Measurements from ENCODE around the gene IGF1R.
A peak's percentile ranks its signal among the peaks of the same experiment; 100 is the strongest.

The IGF1R gene

DNA sequence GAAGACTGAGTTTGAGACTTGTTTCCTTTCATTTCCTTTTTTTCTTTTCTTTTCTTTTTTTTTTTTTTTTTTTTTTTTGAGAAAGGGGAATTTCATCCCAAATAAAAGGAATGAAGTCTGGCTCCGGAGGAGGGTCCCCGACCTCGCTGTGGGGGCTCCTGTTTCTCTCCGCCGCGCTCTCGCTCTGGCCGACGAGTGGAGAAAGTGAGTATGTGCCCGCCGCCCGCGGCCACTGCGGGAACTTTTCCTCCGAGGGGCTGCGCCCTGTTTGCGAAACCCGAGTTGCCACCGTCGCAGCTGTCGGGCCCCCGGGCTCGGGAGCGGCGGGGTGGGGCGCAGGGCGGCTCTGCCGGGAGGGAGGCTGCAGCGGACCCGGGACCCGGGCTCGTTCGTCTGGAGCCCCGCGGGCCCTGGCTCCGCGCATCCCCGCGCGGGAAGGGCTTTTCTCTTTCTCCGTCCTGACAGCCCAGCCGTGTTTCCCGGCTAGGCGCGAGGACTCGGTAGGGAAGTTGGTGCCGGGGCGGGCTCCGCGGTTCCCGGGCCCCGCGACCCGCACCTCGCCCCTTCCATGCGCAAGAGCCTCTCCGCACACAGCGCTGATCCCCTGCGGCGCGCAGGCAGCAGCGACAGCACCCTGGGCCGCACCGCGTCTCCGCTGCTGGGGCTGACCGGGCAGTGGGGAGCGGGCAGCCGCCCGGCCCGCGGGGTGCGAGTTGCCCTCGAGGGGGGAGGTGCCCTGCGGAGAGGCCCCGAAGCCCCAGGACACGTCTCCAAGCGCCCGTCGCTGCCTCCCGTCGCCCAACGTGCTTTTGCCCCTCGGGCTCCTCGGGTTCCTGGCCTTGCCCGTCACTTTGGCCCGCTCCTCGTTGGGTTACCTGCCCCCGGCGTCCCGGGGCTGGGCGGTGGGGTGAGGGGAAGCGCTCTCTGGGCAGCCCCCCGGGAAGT, 1.4 kb downstream of the IGF1R start:
- peak; percentile 76 for DNase-seq

DNA sequence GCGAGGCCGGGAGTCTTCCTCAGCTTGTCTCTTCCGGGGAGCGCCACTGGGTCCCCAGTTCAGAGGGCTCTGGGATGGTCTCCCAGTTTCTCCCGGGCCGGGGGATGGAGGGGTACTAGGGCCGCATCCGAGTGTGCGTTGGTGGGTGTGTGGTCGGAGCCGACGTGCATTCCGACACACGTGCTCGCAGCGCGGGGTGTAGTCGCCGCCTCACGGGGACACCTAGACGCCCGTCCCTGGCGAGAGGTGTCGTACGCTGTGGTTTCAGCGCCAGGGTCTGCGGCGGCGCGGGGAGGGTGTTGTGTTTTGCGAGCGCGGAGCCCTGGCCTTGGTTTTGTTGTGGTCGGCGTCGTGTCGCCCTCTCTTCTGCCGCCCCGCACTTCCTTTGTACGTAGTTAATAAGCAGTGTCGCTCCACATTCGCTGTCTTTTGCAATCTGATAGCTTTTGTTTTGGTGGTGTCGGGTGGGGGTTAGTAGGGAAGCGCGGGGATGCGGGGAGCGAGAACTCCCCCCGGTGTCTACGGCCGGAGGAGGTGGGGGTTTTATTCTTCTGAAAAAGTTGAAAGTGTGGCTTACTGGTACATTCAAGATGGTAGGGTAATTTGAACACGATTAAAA, 2.2 kb downstream of the IGF1R start:
- DNase-seq: peak; percentile 70

DNA sequence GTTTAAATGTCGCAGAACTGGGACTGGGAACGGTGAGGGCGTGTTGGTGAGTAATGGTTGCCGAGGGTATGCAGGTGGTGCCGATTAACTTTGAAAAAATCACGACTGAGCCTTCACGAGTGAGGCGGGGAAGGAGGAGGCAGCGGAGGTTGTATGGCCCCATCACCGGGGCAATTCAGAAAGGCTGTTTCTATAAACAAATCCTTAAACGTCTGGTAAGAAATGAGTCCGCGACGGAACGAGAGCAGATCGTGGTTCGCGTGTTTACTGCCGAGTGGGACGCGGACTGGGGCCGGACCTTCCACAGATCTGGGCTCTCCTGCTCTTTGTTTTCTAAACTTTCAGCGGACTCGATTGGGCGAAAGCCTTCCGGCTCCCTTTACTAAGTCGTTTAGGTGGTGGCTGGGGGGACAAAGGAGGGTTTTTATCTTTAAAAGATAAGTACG, 2.7 kb downstream of the IGF1R start:
- no peak for DNase-seq

DNA sequence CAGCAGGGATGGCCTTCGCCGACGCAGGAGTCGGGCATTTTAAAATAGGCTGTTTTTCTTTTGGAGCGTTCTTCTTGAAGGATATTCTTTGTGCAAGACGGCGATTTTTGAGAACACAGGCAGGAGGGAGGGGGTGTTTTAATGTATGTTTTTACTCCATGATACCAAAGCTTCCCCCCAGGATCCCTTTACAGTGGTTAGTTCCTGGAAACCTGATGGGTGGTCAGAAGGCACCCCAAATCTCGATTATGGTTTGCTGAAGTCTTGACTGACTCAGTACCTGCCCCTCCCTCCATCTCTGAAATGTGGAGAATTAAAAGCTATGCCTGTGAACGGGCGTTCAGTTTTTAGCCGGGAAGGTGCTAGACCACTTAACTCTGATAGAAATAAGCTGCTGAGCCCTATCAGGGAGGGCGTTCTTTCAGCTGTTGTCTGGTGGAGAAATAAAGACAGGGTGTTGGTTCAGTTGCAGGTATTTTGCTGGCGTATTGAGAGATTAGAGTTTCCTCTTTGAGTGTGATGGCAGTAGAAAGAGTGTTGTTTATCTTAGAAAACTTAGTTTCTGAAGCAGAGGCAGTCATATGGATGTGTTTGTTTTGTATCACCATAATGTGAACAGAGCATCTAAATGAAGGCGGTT, 3.4 kb downstream of the IGF1R start:
- DNase-seq: no peak

GRCh38 chr15:98653686-98654085, 5.3 kb downstream of the IGF1R start:
- DNase-seq: no peak

GRCh38 chr15:98654790-98655360, 6.5 kb downstream of the IGF1R start:
- no peak for DNase-seq

- DNase-seq: no peak
These were observed 7.4 kb downstream of the IGF1R start for GRCh38 chr15:98655732-98656131.

- no peak for DNase-seq
These were observed 9.4 kb downstream of the IGF1R start for GRCh38 chr15:98657721-98658120.

DNA sequence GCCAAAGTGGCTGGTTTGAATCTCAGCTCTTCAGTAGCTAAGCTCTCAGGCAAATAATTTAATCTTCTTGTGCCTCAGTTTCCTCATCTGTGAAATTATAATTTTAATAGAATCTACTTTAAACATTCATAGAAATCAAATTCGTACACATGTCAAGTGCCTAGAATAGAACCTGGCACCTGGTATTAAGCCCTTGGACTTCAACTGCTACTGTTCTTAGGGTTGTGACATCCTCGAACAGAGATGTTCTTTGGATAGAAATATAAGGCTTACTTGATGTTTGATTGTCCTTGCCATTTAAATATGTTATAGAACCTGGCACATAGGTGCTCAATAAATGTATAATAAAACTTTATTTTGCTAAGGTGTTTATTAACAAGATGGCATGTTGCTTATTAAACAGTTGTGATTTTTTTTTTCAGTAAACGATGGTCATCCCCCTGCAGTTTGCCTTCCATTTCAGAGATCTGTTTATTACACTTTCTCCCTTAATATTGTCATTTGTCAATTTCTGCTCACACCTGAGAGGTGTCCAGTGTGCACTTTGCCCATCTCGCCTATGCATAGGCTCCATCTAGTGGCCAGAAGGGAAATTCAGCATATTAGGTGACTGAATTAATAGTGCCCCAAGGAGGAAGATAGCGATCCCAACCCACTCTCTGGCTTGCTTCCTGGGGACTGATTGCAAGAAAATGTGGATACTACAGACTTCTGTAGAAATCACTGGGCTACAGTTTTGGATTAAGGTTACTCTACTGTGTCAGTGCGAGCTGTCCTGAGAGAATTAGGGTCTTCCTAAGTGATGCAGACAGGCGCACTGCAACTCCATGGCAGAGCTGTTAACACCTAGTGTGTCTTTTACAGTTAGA, 10.7 kb downstream of the IGF1R start:
- no peak for DNase-seq

GRCh38 chr15:98660055-98660454, 11.7 kb downstream of the IGF1R start:
- no peak for DNase-seq

DNA sequence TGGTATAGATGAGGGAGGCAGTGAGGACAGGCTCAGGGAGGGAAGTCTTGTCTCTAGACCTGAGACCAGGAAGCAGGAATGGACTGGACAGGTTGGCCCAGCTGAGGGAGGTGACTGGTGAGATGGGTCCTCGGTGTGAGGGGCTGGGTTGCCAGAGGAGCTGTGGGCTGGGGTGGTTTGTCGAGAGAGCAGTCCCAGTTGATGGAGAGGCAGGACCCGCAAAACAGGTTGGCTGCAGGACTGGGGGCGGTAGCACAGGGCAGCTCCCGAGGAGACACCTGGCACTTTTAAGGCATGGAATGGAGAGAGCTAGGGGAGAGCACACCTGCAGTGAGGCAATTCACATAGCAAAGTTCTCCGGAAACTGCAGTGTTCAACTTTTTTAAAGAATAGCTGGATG, 14.7 kb downstream of the IGF1R start:
- DNase-seq: no peak

- no peak for DNase-seq
These were observed 15.3 kb downstream of the IGF1R start for GRCh38 chr15:98663606-98664005.

- DNase-seq: no peak
These were observed 18.1 kb downstream of the IGF1R start for GRCh38 chr15:98666441-98666840.

DNA sequence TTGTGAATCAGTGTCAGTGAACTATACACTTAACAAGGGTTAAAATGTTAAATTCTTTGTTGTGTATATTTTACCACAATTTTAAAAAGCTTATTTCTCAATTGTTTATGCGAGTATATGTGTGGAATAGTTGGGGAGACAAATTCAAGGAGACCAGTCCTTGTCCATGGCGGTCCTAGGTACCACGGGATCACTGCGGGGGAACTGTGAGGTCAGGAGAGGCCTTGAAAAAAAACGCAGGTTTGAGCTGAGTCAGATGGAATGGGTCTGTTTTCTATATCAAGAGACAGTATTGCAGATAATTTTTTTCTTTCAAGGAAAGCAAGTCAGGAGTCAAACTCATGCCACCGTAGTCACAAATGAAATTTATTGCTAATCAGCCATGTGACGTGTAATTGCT, 18.5 kb downstream of the IGF1R start:
- no peak for DNase-seq

DNA sequence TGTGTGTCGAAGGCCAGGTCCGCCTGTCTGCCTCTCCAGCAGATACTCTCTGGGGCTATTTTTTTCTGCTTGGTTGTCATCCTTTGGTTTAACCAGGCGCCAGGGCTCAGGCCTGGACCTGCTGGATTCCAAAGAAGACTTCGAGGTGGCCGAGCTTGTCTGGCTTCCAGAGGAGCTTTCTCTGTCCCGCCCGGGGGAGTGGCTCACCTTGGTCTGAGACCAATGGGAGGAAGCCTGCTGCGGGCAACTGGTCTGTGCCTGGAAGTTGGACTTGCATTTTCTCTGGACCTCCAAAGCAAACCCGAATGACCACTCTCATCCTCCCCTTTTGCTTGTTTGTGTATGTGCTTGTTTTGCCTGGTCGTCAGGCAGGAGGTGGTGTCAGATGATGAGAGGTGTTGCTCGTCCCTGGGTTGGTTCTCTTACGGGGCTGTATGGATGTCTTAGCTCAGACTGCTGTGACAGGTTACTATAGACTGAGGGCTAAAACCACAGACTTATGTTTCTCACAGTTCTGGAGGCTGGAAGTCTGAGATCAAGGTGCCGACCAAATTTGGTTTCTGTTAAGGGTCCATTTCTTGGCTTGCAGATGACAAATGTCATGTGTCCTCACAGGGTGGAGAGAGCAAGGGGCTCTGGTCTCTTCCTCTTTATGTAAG, 19.3 kb downstream of the IGF1R start:
- DNase-seq: no peak

- peak; percentile 65 for DNase-seq
These were observed 20.4 kb downstream of the IGF1R start for GRCh38 chr15:98668566-98669308.

- DNase-seq: no peak
These were observed 21.3 kb downstream of the IGF1R start for GRCh38 chr15:98669638-98670037.

- no peak for DNase-seq
These were observed 23.0 kb downstream of the IGF1R start for GRCh38 chr15:98671060-98672008.

GRCh38 chr15:98673133-98673532, 24.8 kb downstream of the IGF1R start:
- no peak for DNase-seq

DNA sequence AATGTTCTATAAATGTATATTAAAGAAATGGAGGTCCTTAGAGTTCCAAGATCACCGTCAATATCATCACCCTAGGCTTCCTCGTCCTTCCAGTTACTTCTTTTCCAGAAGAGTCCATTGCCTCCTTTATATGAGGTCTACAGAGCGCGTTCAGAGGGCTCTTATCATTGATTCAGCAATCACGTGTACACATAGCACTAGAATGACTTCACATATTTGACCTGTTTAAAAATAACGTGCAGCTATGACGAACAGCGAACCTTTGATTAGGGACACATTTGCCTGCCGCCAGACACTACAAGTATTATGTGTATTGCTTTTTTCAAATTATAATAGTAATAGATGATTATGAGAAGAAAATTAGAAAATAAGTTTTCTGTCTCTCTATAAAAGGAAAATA, 26.0 kb downstream of the IGF1R start:
- DNase-seq: no peak

Data from activated effector memory CD4-positive, alpha-beta T cell treated with anti-CD3 and anti-CD28 coated beads, Interleukin-2, amount 50 U/mL, for 16 hours (primary cell).